IPS DF 4.7 (cell line): ENCODE data around the gene TMEM260.
"Not testable (repeated sequence)": the region's sequence is repeated elsewhere in the genome, so short reads cannot be mapped to it uniquely, and the experiment has no call there.

Source experiments
- DNase-seq: peaks from one replicate; pipeline ENCODE4 v3.0.0-alpha.2; 2013; ENCODE audit warnings: low spot score; ENCODE audit errors: extremely low read depth

The TMEM260 gene

DNA sequence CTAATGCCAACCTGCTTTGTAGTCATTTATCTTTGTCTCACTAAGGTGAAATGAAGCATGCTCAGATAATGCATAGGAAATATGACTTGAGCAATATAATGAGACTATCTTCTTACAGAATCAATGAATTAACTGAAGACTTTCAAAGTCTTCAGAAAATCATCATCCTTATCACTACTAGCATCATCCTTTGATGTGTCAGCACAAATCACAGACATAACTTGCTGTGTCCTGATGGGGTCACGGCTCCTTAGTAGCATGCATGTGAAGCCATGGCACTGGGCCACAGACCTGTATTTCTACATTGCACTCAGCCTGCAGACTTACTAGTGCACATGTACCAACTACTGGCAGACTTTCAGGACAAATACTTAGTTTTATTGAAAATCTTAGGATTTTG, 18.9 kb downstream of the TMEM260 start:
- no peak for DNase-seq

DNA sequence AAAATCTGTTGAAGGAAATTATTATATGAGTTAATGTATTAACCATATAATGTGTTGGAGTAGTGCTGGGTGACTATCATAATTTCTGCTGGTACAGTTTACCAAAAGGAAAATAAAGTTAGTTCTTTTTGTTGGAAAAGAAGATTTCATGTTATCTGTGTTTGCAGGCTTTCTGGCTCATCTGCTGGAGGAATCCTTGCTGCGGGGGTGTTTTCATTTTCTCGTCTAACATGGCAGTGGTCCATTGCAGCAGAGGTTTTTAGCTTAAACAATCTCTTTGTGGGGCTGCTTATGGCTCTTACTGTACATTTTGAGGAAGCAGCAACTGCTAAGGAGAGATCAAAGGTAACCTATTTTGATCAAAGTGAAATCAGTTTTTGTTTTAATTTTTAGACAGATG, 24.1 kb downstream of the TMEM260 start:
- DNase-seq, result no peak

DNA sequence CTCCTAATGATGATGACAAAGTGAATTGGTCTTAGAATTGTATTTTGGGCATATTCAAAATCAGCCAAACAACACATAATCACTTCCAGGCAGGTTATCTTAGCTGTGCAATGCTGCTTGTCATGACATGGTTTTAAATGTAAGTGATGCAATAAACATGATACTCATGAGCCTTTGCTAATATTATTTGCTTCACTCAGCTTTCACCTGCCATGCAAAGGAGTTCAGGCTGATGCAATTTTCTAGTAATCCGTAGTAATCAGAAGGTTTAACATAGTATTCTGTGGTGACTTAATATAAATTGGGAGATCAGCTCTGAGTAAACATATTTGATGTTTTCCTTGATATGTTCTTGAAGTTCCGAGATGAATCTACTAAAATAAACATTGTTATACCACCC, 29.1 kb downstream of the TMEM260 start:
- DNase-seq, result no peak

DNA sequence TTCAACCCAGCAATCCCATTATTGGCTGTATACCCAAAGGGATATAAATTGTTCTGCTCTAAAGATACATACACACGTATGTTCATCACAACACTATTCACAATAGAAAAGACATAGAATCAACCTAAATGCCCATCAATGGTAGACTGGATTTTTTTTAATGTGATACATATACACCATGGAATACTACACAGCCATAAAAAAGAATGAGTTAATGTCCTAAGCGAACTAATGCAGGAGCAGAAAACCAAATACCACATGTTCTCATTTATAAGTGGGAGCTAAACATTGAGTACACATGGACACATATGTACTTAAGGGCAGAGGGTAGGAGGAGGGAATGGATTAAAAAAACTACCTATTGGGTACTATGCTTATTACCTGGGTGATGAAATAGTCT, 32.1 kb downstream of the TMEM260 start:
- not testable (repeated sequence) for DNase-seq

DNA sequence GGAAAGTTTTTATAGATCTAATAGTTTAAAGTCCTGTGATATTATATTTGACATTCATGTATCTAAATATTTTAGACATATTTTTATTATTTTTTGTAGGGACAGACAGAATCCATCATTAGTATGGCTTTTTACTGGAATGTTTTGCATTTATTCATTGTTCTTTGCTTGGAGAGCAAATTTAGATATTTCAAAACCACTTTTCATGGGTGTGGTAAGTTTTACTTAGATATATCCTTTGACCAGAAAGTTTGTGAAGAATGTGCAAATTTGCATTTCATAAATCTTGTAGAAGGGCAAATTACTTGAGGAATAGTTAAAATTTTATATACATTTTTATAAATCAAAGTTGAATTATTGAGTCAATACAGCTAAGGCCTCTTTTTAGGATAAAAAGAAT, 37.5 kb downstream of the TMEM260 start:
- no peak for DNase-seq

DNA sequence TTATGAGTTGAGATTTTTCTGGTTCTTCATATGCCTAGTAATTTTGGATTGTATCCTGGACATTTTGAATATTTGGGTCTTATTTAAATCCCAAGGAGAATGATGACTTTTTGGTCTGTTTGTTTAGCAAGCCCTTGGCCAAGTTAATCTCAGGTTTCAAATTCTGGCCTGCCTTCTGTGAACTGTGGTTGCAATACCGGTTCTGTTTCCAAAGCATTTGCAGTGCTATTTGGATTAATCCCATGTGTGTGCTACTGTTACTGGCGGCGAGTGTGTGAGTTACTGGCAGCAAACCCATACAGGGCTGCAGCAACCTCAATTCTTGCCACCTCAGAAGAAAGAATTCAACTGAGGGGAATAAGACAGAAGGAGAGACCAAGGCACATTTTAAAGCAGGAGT, 51.1 kb downstream of the TMEM260 start:
- no peak for DNase-seq

DNA sequence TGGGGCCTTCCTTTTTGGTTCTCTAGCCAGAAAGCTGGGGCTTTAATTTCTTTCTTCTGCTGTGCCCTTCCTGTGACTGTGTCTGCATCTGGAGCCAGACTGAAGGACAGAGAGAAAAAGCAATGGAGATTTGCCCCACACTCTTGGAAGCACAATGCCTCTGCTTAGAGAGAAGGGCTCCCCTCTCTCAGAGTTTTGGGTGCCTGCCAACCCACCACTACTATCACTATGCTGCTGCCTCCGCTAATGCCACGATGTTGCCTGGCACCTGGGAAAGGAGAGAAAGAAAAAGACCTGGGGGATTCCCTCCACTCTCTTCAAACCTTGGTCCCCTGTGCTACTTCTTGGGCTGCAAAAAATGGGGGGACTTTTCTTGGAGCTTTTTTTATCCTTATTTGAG, 52.6 kb downstream of the TMEM260 start:
- no peak for DNase-seq

DNA sequence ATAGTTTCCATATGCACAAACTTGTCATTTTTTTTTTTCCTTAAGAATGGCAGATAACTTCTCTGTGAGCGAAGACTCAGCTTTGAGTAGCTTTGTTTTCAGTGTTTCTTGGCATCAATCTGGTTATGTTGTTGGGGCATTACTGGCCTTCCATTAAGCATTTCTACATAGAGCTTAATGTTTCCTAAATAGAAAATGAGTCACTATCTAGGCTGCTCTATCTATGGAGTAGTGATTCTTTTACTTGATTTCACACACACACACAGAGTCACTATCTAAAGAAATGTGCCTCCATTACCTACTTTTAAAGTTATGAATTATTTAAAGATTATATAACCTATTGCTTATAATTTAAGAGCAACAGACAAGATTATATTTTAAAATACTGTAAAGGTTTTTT, 53.9 kb downstream of the TMEM260 start:
- no peak for DNase-seq

DNA sequence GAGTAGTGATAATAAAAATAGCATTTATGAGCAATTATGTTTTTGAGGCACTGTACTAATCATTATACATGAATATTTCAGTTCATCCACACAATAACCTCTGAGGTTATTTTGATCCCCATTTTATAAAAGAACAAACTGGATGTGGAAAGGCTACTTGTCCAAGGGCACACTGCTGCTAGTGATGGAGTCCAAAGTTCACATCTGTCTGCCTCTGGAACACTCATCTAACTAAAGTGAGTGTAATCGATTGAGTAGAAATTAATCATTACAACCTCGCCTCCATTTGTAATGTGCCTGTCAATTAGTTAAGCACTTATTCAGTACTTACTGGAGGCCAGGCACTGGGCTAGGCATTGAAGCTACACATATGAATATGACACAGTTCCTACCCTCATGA, 55.4 kb downstream of the TMEM260 start:
- DNase-seq, result no peak

DNA sequence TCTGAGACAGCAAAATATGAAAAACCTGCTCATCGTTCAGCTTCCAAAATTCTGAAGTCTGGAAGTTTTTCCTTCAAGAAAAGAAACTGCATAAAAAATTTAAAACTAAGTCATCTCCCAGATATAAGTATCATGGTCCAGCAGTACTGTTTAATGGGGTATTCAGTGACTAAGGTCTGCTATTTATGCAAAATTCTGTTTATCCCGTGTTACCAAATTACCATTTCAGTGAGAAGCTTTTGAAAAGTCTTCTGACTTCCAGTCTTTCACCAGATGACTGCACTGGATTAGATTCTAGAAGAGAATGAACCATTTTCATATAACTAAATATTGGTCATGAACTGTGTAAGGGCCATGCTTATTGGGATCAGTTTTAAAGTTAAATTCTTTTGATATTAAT, 67.9 kb downstream of the TMEM260 start:
- no peak for DNase-seq

DNA sequence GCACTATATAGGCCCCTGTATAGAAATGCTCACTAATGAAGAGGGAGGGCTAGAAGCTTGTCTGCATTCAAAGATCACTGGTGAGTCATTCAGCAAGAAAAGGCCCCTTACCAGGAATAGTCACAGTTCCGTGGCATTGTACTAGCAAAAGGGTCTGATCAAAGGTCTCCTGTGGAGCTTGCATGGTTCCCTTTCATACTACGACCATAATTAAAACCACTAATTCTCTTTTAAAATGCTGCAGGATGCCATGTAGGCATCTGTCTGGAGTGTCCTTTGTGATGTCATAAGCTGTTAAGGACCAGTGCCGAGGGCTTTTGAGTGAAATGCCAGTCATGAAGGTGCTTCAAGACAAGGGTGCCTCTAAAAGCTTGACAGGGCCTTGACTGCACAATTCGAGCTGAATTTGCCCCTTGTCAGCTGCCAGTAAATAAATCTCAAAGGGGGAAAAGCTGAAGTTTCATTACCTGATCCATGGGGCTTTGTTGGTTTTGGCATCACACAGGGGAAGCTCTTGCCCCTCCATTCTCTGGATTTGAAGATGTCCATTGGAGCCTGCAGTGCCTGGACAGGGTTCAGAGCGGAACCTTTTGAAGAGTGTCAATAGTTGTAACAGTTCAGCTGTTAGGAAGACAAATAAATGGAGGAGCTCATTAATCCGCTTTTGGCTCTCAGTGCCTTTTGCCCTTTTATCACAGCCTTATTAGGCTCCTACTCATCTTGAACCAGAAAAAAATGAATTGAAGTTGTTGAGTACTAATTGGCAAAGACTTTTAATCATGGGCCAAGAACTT, 69.1 kb downstream of the TMEM260 start:
- no peak for DNase-seq

DNA sequence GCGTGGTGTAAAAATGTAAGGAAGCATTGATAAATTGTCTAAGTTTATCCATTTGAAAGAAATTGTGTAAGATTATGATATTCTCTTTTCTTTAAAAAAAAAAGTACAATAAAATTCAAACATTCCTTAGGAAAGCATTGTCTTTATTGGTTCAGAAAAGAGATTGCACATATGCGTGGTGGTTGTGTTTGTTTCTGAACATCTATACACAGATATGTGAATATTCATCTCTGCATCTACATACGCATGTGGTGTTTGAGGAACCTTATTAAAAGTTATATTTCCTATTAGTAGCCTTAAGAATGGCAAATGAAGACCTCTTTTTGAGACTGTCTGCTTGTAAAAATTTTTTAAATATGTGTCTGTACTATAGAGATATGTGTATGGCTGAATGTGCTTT, 69.8 kb downstream of the TMEM260 start:
- no peak for DNase-seq

DNA sequence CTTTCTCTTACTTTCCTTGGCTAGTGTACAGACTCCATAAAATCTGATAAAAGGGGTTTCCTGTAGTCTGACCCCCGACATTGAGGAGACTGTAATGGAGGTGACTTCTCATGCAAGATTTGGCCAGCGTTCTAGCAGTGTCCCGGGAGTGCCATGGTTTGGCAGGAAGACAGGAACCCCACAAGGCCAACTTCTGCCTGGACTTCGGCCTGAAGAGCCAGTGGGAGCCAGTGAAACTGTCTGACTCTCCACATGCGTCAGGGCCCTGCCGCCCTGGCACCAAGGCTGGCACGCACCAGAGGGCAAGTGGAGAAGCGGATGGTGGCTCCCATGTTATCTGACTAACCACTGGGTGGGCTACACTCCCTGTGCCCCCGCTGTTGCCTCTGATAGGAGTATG, 70.5 kb downstream of the TMEM260 start:
- DNase-seq, result no peak

DNA sequence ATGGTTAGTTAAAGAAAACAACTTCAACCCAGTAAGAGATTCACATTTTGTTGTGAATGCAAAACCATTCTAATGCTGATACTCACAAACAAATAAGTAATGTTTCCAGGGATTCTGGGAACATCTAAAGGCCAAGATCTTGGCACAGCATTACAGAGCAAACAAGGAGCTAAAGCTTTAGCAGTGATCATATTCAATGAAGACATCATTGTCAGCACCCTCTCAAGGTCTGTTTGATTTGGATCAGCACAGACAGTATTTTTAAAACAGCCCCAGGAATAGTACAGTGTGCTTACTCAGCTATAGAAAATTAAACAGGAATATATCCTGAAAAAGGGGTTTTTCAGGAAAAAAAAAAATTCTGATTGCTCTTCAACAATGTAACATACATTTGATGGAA, 71.4 kb downstream of the TMEM260 start:
- no peak for DNase-seq

DNA sequence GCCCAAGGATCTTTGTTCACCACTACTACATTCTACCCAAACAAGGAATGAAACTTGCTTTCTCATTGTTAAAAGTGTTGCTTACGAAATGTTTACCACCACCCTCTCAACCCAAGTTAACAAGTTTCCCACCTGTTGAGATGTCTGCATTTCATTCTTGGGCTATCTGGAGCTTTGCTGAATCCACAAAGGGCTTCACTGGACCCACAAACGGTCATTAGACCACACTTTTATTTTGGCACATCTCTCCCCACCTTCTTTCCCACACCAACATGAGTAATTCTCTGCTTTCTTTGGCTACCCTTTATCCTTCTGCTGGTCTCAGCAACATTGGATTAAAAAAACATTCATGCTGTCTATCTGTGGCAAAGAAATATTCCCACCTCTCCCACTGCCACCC, 78.0 kb downstream of the TMEM260 start:
- no peak for DNase-seq

DNA sequence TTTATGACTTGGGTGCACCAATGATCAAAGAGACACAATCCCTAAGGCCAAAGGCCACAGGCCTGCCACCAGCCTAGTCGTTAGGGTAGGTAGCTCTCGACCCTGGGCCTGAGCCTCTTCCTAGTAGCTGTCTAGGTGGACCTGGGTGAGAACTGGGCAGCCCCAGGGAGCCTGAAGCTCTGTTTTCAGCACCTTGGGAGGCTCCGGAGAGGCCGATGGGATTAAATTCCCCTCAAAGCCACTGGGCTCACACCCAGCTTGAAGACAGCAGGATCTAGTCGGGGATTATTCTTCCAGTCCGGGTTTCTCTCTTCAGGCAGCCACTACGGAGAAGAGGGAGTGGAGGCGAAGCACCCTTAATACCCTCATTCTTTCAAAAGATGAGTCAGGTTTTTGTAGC, 79.8 kb downstream of the TMEM260 start:
- no peak for DNase-seq

DNA sequence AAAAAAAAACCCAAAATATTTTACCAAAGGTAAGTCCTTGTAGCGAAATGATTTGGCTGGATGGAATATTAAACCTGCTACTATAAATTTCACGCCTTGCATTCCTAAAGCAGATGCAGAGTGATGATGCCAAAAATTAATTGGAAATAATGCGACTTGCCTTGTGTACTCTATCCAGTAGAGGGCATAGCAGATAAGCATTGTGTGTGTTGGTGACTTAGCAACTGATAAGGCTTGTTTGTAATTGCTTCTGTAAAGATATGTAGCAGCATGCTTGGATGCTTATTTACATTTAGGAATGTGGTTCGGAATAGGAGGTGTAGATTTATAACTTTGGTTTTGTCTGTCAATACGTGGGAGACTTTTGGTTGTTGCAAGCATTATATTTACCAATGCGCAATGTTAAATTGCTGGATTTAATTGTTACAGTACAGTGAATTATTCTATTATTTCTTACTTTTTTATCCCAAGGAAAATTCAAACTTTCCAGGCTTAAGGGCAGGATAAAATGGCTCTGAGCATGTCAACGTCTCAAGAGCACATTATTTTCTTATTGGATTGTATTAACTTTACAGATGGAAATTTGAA, 80.5 kb downstream of the TMEM260 start:
- DNase-seq, result no peak

DNA sequence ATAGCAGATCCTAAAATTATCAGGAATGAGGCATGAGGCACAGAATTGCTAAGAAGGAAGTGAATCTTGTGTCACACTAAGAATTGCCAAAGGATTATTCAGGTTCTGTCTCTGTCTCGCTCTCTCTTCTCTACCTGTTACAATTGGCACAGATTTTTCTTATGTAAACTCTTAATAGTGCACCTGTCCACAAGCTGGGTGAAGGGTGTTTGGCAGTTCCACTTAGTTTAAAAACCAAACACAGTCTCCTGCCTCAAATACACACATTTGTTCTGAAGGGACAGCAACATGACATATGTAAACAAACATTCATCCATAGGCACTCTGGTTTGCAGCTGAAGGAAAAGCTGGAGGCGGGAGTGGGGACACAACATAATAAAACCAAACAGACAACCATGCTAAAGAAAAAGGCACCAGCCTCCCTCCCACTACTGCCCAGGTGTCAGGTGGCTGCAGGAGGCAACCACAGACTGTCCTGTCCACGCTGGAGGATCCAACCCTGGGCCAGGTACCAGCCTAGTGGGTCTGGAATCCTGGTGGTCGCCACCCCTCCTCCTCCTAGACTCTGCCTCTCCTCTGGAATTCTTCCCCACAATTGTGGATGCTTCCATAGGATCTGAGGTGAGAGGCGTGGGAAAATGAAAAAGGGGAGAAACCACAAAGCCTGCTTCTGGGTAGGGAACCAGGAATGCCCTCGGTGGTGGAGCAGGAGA, 81.2 kb downstream of the TMEM260 start:
- DNase-seq, result no peak

DNA sequence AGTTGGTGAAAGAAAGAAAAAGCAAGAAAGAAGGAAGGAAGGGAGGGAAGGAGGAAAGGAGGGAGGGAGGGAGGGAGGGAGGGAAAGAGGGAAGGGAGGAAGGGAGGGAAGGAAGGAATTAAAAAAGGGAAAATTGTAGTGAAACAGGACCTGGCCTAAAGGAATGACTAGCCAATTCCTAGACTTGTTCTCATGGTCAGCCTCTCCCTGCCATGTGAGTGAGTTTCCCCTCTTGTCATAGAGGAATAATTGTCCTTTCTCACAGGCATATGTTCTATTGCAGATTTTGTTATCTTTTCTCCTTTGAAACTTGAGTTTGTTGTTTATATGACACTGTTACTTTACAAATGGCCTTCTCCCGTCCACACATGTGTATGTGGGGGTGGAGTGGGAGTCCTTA, 81.9 kb downstream of the TMEM260 start:
- no peak for DNase-seq

DNA sequence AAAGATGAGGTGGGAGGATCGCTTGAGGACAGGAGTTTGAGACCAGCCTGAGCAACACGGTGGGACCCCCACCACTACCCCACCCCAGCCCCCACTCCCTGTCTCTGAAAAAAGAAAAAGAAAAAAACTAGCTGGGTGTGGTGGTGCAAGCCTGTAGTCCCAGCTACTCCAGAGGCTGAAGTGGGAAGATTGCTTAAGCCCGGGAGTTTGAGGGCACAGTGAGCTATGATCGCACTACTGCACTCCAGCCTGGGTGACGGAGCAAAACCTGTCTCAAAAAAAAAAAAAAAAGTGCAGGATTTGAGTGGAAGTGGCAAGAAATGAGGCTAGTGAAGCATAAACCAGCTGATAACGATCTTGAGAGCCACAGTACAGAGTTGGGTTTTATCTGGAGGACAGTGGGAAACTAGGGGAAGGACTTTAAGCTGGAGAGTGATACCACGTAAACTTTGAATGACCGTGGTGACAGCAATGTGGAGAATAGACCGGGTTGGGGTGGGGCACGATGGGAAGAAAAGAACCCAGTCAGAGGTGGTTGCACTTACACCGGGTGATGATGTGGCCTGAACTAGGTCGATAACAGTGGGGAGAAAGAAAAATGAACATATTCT, 85.3 kb downstream of the TMEM260 start:
- no peak for DNase-seq

DNA sequence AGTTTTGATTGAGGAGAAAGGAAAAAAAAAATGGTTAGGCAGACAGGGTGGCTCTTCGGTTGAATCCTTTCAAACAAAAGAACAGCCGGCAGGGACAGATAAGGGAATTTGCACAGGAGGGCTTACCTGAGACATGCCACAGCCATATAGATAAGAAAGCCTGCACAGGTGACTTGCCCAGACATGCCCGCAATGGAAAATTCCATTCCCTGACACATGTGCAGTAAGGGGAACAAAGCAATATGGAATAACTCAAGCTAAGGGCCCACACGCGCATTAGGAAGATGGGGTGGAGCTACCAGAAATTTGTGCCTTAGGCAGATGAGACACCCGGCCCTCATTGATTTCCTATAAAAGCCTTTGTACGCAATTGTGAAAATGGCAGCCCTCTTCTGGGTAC, 86.7 kb downstream of the TMEM260 start:
- no peak for DNase-seq

DNA sequence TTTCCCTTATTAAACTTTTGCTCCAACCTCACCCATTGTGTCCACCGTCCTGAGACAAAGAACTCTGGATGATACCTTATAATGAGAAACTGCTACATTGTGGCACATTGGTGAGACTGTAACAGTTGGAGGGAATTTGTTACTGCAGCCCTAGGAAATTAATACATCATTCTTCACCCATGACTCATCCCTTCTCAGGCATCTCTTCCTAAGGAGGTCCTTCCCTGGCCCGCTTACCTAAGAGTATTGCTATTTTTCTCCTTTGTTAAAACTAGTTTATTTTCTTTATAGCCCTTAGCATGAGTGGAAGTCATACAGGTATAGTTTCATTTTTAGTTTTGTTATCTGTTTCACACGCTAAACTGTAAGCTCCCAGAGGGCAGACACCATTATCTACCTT, 87.1 kb downstream of the TMEM260 start:
- DNase-seq, result no peak
